Measurements from ENCODE around the gene SMCP. TPM values are rescaled to one million over a fixed set of nuclear protein-coding genes. Genes with fewer than 3 reads are reported as not detected.

The SMCP gene
- total and polyA plus RNA-seq, 2 donors from 2014 or later, result not detected

- no peak overlapping the region for H3K27ac ChIP-seq (ENCODE audit: low read depth in 2 of 2, low read length in 2 of 2)
- FAIRE-seq (no peak), DNase-seq (no peak)
- TF ChIP-seq CTCF (IDR thresholded peaks at IDR 0.05; ENCODE audit: borderline replicate concordance, extremely low read depth, insufficient read depth), result no peak
- H3K4me3 ChIP-seq (ENCODE audit: low read length in 3 of 3), result no peak overlapping the region
- no peaks in the 10 kb centered on the region for H3K9me3 ChIP-seq (ENCODE audit: control insufficient read depth in 2 of 3, insufficient read depth in 1 of 3, low read length in 3 of 3)
- no peaks in the 10 kb centered on the region for H3K27me3 ChIP-seq (ENCODE audit: control insufficient read depth, insufficient read depth, low read length)
- H3K4me1 ChIP-seq (ENCODE audit: control insufficient read depth in 2 of 3, insufficient read depth in 2 of 3, low read depth in 1 of 3, low read length in 3 of 3), result no peaks in the 10 kb centered on the region
- intact Hi-C loops (cut with DNase I), result no loop called here
- no peak overlapping the region for H3K9ac ChIP-seq (ENCODE audit: low read length in 3 of 3)
- no peaks in the 10 kb centered on the region for H3K36me3 ChIP-seq (ENCODE audit: control insufficient read depth in 2 of 3, insufficient read depth in 3 of 3, low read length in 3 of 3)
Observed at GRCh38 chr1:152901631-152902030, 23.5 kb downstream of the SMCP start.

GRCh38 chr1:152902636-152903035, 24.5 kb downstream of the SMCP start:
- H3K9ac ChIP-seq (ENCODE audit: low read length in 3 of 3), result no peak overlapping the region
- no peaks in the 10 kb centered on the region for H3K9me3 ChIP-seq (ENCODE audit: control insufficient read depth in 2 of 3, insufficient read depth in 1 of 3, low read length in 3 of 3)
- no peaks in the 10 kb centered on the region for H3K27me3 ChIP-seq (ENCODE audit: control insufficient read depth, insufficient read depth, low read length)
- peak in 4 of 5 donors; percentile 42 to 82 (median 75) for DNase-seq
- H3K4me3 ChIP-seq (ENCODE audit: low read length in 3 of 3), result no peak overlapping the region
- H3K36me3 ChIP-seq (ENCODE audit: control insufficient read depth in 2 of 3, insufficient read depth in 3 of 3, low read length in 3 of 3), result no peaks in the 10 kb centered on the region
- no peak for FAIRE-seq
- intact Hi-C loops (cut with DNase I), result no loop called here
- no peak for TF ChIP-seq CTCF (IDR thresholded peaks at IDR 0.05; ENCODE audit: borderline replicate concordance, extremely low read depth, insufficient read depth)
- H3K4me1 ChIP-seq (ENCODE audit: control insufficient read depth in 2 of 3, insufficient read depth in 2 of 3, low read depth in 1 of 3, low read length in 3 of 3), result no peaks in the 10 kb centered on the region
- H3K27ac ChIP-seq (ENCODE audit: low read depth in 2 of 2, low read length in 2 of 2), result no peak overlapping the region

- no peaks in the 10 kb centered on the region for H3K9me3 ChIP-seq (ENCODE audit: control insufficient read depth in 2 of 3, insufficient read depth in 1 of 3, low read length in 3 of 3)
- FAIRE-seq, result no peak
- no peak overlapping the region for H3K9ac ChIP-seq (ENCODE audit: low read length in 3 of 3)
- intact Hi-C loops (cut with DNase I), result no loop called here
- no peak for TF ChIP-seq CTCF (IDR thresholded peaks at IDR 0.05; ENCODE audit: borderline replicate concordance, extremely low read depth, insufficient read depth)
- no peaks in the 10 kb centered on the region for H3K4me1 ChIP-seq (ENCODE audit: control insufficient read depth in 2 of 3, insufficient read depth in 2 of 3, low read depth in 1 of 3, low read length in 3 of 3)
- H3K4me3 ChIP-seq (ENCODE audit: low read length in 3 of 3), result no peak overlapping the region
- H3K27me3 ChIP-seq (ENCODE audit: control insufficient read depth, insufficient read depth, low read length), result no peaks in the 10 kb centered on the region
- H3K36me3 ChIP-seq (ENCODE audit: control insufficient read depth in 2 of 3, insufficient read depth in 3 of 3, low read length in 3 of 3), result no peaks in the 10 kb centered on the region
- DNase-seq, result no peak
- no peak overlapping the region for H3K27ac ChIP-seq (ENCODE audit: low read depth in 2 of 2, low read length in 2 of 2)
Observed at GRCh38 chr1:152904688-152905440, 26.7 kb downstream of the SMCP start.
